ENCODE measurements around the gene FGD3. TPM values are rescaled to one million over a fixed set of nuclear protein-coding genes. Genes with fewer than 3 reads are reported as not detected.

FGD3 gene
- total and polyA plus RNA-seq, 4 donors, result 6.1 to 45.9 (median 17.6) TPM

GRCh38 chr9:93064392-93065134 lies 117.2 kb downstream of the FGD3 start:
- peaks cover 0 to 6% (median 0%) of the 10 kb centered on the region in 5 donors for H3K4me1 ChIP-seq (ENCODE audit: control insufficient read depth in 5 of 5, insufficient read depth in 5 of 5, low read length in 5 of 5)
- H3K9me3 ChIP-seq (ENCODE audit: control insufficient read depth in 4 of 4, insufficient read depth in 3 of 4, low read length in 3 of 4), result peaks cover 0 to 4% (median 0%) of the 10 kb centered on the region in 4 donors
- H3K9ac ChIP-seq (ENCODE audit: insufficient read depth in 1 of 2, low read length in 2 of 2), result no peak overlapping the region
- H3K27ac ChIP-seq (ENCODE audit: low read depth in 1 of 2, low read length in 1 of 2), result no peak overlapping the region
- DNase-seq, result no peak
- H3K27me3 ChIP-seq (ENCODE audit: control insufficient read depth in 3 of 3, insufficient read depth in 3 of 3, low read length in 2 of 3), result no peaks in the 10 kb centered on the region
- no peaks in the 10 kb centered on the region for H3K36me3 ChIP-seq (ENCODE audit: control insufficient read depth in 4 of 4, insufficient read depth in 4 of 4, low read length in 4 of 4)
- WGBS, 2 donors, result 42 to 67% methylated on average over 12 of the region's 12 CpGs
- TF ChIP-seq CTCF (IDR thresholded peaks at IDR 0.05; ENCODE audit: control extremely low read depth, extremely low read depth), result no peak
- peak; percentile 58 for ATAC-seq (ENCODE audit: insufficient read depth, low FRiP score)
- no peak overlapping the region for H3K4me3 ChIP-seq

- no peak for TF ChIP-seq CTCF (IDR thresholded peaks at IDR 0.05; ENCODE audit: control extremely low read depth, extremely low read depth)
- H3K4me3 ChIP-seq, result no peak overlapping the region
- ATAC-seq (ENCODE audit: insufficient read depth, low FRiP score) (no peak), DNase-seq (no peak)
- no peaks in the 10 kb centered on the region for H3K27me3 ChIP-seq (ENCODE audit: control insufficient read depth in 3 of 3, insufficient read depth in 3 of 3, low read length in 2 of 3)
- 53 to 69% methylated on average over 15 of the region's 15 CpGs for WGBS, 2 donors
- peaks cover 0 to 4% (median 0%) of the 10 kb centered on the region in 5 donors for H3K4me1 ChIP-seq (ENCODE audit: control insufficient read depth in 5 of 5, insufficient read depth in 5 of 5, low read length in 5 of 5)
- H3K9ac ChIP-seq (ENCODE audit: insufficient read depth in 1 of 2, low read length in 2 of 2), result no peak overlapping the region
- no peak overlapping the region for H3K27ac ChIP-seq (ENCODE audit: low read depth in 1 of 2, low read length in 1 of 2)
- H3K36me3 ChIP-seq (ENCODE audit: control insufficient read depth in 4 of 4, insufficient read depth in 4 of 4, low read length in 4 of 4), result no peaks in the 10 kb centered on the region
- peaks cover 0 to 4% (median 0%) of the 10 kb centered on the region in 4 donors for H3K9me3 ChIP-seq (ENCODE audit: control insufficient read depth in 4 of 4, insufficient read depth in 3 of 4, low read length in 3 of 4)
Observed at GRCh38 chr9:93065135-93065720, 117.9 kb downstream of the FGD3 start.

- no peak for TF ChIP-seq CTCF (IDR thresholded peaks at IDR 0.05; ENCODE audit: control extremely low read depth, extremely low read depth)
Observed at GRCh38 chr9:93066978-93067603, 119.8 kb downstream of the FGD3 start.

More at GRCh38 chr9:93066978-93067603, 119.8 kb downstream of the FGD3 start:
- no peak for DNase-seq
- ATAC-seq (ENCODE audit: insufficient read depth, low FRiP score), result no peak
- WGBS, 2 donors, result 76 to 85% methylated on average over 3 of the region's 3 CpGs
- no peak overlapping the region for H3K27ac ChIP-seq (ENCODE audit: low read depth in 1 of 2, low read length in 1 of 2)
- H3K36me3 ChIP-seq (ENCODE audit: control insufficient read depth in 4 of 4, insufficient read depth in 4 of 4, low read length in 4 of 4), result no peaks in the 10 kb centered on the region
- H3K9me3 ChIP-seq (ENCODE audit: control insufficient read depth in 4 of 4, insufficient read depth in 3 of 4, low read length in 3 of 4), result peaks cover 0 to 4% (median 0%) of the 10 kb centered on the region in 4 donors
- peaks cover 0 to 4% (median under 1%) of the 10 kb centered on the region in 5 donors for H3K4me1 ChIP-seq (ENCODE audit: control insufficient read depth in 5 of 5, insufficient read depth in 5 of 5, low read length in 5 of 5)
- H3K9ac ChIP-seq (ENCODE audit: insufficient read depth in 1 of 2, low read length in 2 of 2), result no peak overlapping the region
- no peak overlapping the region for H3K4me3 ChIP-seq
- H3K27me3 ChIP-seq (ENCODE audit: control insufficient read depth in 3 of 3, insufficient read depth in 3 of 3, low read length in 2 of 3), result no peaks in the 10 kb centered on the region

Data from lung (tissue), 12 donors.